IPS-18c (cell line): ENCODE measurements around the gene PLCB1.
"Not testable (repeated sequence)": the region's sequence is repeated elsewhere in the genome, so short reads cannot be mapped to it uniquely, and the experiment has no call there.

Experiments
- H3K4me3 ChIP-seq: 2 replicates; pipeline ENCODE4 v1.7.0; 2013; ENCODE audit warnings: low read depth, mild to moderate bottlenecking, low read length, moderate library complexity; ENCODE audit not compliant: insufficient read depth
- H3K9me3 ChIP-seq: one replicate; pipeline ENCODE4 v1.6.1; 2013; ENCODE audit warnings: mild to moderate bottlenecking, low read length, moderate library complexity; ENCODE audit not compliant: control insufficient read depth, insufficient read depth

PLCB1 gene

GRCh38 chr20:8150591-8150990 is 18.5 kb downstream of the PLCB1 start:
- Histone ChIP-seq H3K9me3 (no peaks in the 10 kb centered on the region), H3K4me3 (no peak overlapping the region)

- H3K9me3 ChIP-seq: no peaks in the 10 kb centered on the region
- H3K4me3 ChIP-seq: no peak overlapping the region
Measured at GRCh38 chr20:8151372-8151771, 19.3 kb downstream of the PLCB1 start.

- no peak overlapping the region for H3K4me3 ChIP-seq
- no peaks in the 10 kb centered on the region for H3K9me3 ChIP-seq
Measured at GRCh38 chr20:8152183-8152582, 20.1 kb downstream of the PLCB1 start.

- Histone ChIP-seq H3K9me3 (no peaks in the 10 kb centered on the region), H3K4me3 (no peak overlapping the region)
Measured at GRCh38 chr20:8152847-8153246, 20.8 kb downstream of the PLCB1 start.

GRCh38 chr20:8153281-8153908 is 21.3 kb downstream of the PLCB1 start:
- peaks cover 1% of the 10 kb centered on the region for H3K9me3 ChIP-seq
- no peak overlapping the region for H3K4me3 ChIP-seq

- Histone ChIP-seq H3K4me3 (no peak overlapping the region), H3K9me3 (peaks cover 4% of the 10 kb centered on the region)
Measured at GRCh38 chr20:8154638-8155037, 22.6 kb downstream of the PLCB1 start.

GRCh38 chr20:8155229-8155628 is 23.2 kb downstream of the PLCB1 start:
- H3K4me3 ChIP-seq: no peak overlapping the region

GRCh38 chr20:8155812-8156211 is 23.7 kb downstream of the PLCB1 start:
- H3K9me3 ChIP-seq: peaks cover 4% of the 10 kb centered on the region

More at GRCh38 chr20:8155229-8155628, 23.2 kb downstream of the PLCB1 start:
- H3K9me3 ChIP-seq: peaks cover 4% of the 10 kb centered on the region

GRCh38 chr20:8156235-8157079 is 24.4 kb downstream of the PLCB1 start:
- H3K9me3 ChIP-seq: peaks cover 4% of the 10 kb centered on the region
- H3K4me3 ChIP-seq: no peak overlapping the region

More at GRCh38 chr20:8155812-8156211, 23.7 kb downstream of the PLCB1 start:
- H3K4me3 ChIP-seq: no peak overlapping the region

GRCh38 chr20:8159217-8159616 is 27.2 kb downstream of the PLCB1 start:
- H3K4me3 ChIP-seq, H3K9me3 ChIP-seq: not testable (repeated sequence)

GRCh38 chr20:8161264-8162071 is 29.4 kb downstream of the PLCB1 start:
- H3K4me3 ChIP-seq: no peak overlapping the region
- H3K9me3 ChIP-seq: peaks cover 4% of the 10 kb centered on the region

- no peak overlapping the region for H3K4me3 ChIP-seq
- peaks cover 4% of the 10 kb centered on the region for H3K9me3 ChIP-seq
Measured at GRCh38 chr20:8162610-8163009, 30.5 kb downstream of the PLCB1 start.

GRCh38 chr20:8163543-8163942 is 31.5 kb downstream of the PLCB1 start:
- H3K4me3 ChIP-seq: no peak overlapping the region
- peaks cover 1% of the 10 kb centered on the region for H3K9me3 ChIP-seq

GRCh38 chr20:8166730-8167129 is 34.7 kb downstream of the PLCB1 start:
- H3K9me3 ChIP-seq: no peaks in the 10 kb centered on the region
- H3K4me3 ChIP-seq: no peak overlapping the region

GRCh38 chr20:8168785-8169288 is 36.8 kb downstream of the PLCB1 start:
- H3K9me3 ChIP-seq: peaks cover 2% of the 10 kb centered on the region
- H3K4me3 ChIP-seq: no peak overlapping the region

- H3K4me3 ChIP-seq: no peak overlapping the region
- peaks cover 2% of the 10 kb centered on the region for H3K9me3 ChIP-seq
Measured at GRCh38 chr20:8170921-8171320, 38.9 kb downstream of the PLCB1 start.

GRCh38 chr20:8172191-8172590 is 40.1 kb downstream of the PLCB1 start:
- H3K4me3 ChIP-seq: no peak overlapping the region
- H3K9me3 ChIP-seq: peaks cover 2% of the 10 kb centered on the region
